HCT116 (cell line): ENCODE measurements around the gene MIEF1. TPM values are rescaled to one million over a fixed set of nuclear protein-coding genes. Genes with fewer than 3 reads are reported as not detected.

ENCODE experiments used
- ATAC-seq: fragments of 200-7000 bp; cut with Tn5 transposase; 2 replicates; pipeline ENCODE4 v1.9.1; 2020; ENCODE audit warnings: mild to moderate bottlenecking, moderate library complexity
- BruUV-seq: library from RNA; stranded (reverse); fragments of 400-500 nt; replicated peaks from 2 replicates; lab custom pipeline; 2021; lab: Mats Ljungman, UMichigan
- CTCF ChIA-PET: fragments of 300-600 bp; sonication (Branson Sonifier 250); formaldehyde crosslinking; loops from one replicate; lab custom pipeline; 2021; ENCODE audit warnings: antibody characterized with exemption; lab: Charles Lee
- POLR2A ChIA-PET: fragments of 300-600, 350-600 bp; sonication (Branson Sonifier 250); formaldehyde crosslinking; loops from one replicate; lab custom pipeline; 2021; ENCODE audit warnings: antibody characterized with exemption; lab: Charles Lee
- RAD21 ChIA-PET, 2 experiments: fragments of 300-600 bp; sonication (Branson Sonifier 250); formaldehyde crosslinking; loops; one replicate each; lab custom pipeline; 2023; ENCODE audit warnings: low total read pairs in 2 of 2; ENCODE audit not compliant: uncharacterized antibody in 2 of 2, unreplicated experiment in 2 of 2, low non-redundant PET in 1 of 2; lab: Charles Lee
- DNase-seq: peaks from one replicate; pipeline ENCODE4 v3.0.0-alpha.2; 2010; ENCODE audit warnings: low read depth, low spot score
- H2AFZ ChIP-seq: fragments of 200-600 bp; shearing (Covaris generic), sonication (generic); 2 replicates; pipeline ENCODE4 v1.6.1; 2017; ENCODE audit warnings: low read depth, mixed run types, mixed read lengths, antibody characterized with exemption, low read length; ENCODE audit not compliant: poor library complexity, severe bottlenecking
- H3K27ac ChIP-seq: 2 replicates; pipeline ENCODE4 v1.5.1; 2012; ENCODE audit warnings: low read depth, low read length
- H3K27me3 ChIP-seq: fragments of 200-600 bp; sonication (generic); 2 replicates; pipeline ENCODE4 v1.6.1; 2016; ENCODE audit warnings: mixed run types, low read length, mixed read lengths; ENCODE audit not compliant: insufficient read depth
- H3K36me3 ChIP-seq, 2 experiments: fragments of 200-500 bp in 1 of 2; fragments of 200-600 bp in 1 of 2; sonication (Bioruptor generic) in 1 of 2; sonication (generic) in 1 of 2; 2 replicates each; pipeline versions ENCODE4 v1.5.1 to v1.6.1; 2014 to 2016; ENCODE audit warnings: low read length in 2 of 2, inconsistent platforms in 1 of 2, mixed read lengths in 1 of 2, mixed run types in 1 of 2; ENCODE audit not compliant: insufficient read depth in 2 of 2, control insufficient read depth in 1 of 2
- H3K4me1 ChIP-seq, 2 experiments: fragments of 200-600 bp in 1 of 2; sonication (generic) in 1 of 2; 2 replicates each; pipeline versions ENCODE4 v1.5.1 to v1.6.1; 2012 to 2017; ENCODE audit warnings: low read length in 2 of 2, inconsistent platforms in 1 of 2, mild to moderate bottlenecking in 1 of 2, mixed read lengths in 1 of 2, mixed run types in 1 of 2, moderate library complexity in 1 of 2; ENCODE audit not compliant: insufficient read depth in 2 of 2, control insufficient read depth in 1 of 2
- H3K4me2 ChIP-seq: fragments of 200-600 bp; sonication (generic); 2 replicates; pipeline ENCODE4 v1.6.1; 2017; ENCODE audit warnings: mixed run types, low read length, mixed read lengths
- H3K4me3 ChIP-seq, 2 experiments: fragments of 200-600 bp in 1 of 2; sonication (generic) in 1 of 2; replicated peaks in 1 of 2; 2 replicates each; pipeline ENCODE4 v1.5.1; 2011 to 2016; ENCODE audit warnings: low read length in 2 of 2, control low read depth in 1 of 2, low read depth in 1 of 2, mild to moderate bottlenecking in 1 of 2, mixed read lengths in 1 of 2, mixed run types in 1 of 2
- H3K79me2 ChIP-seq: fragments of 200-600 bp; sonication (generic); 2 replicates; pipeline ENCODE4 v1.6.1; 2017; ENCODE audit warnings: mild to moderate bottlenecking, mixed run types, low read length, moderate library complexity, mixed read lengths; ENCODE audit not compliant: insufficient read depth
- H3K9ac ChIP-seq: fragments of 200-600 bp; sonication (generic); 2 replicates; pipeline ENCODE4 v1.6.1; 2016; ENCODE audit warnings: low read length, mixed read lengths
- H3K9me2 ChIP-seq: fragments of 200-600 bp; sonication (generic), shearing (Covaris generic); 2 replicates; pipeline ENCODE4 v1.6.1; 2017; ENCODE audit warnings: mixed run types, mild to moderate bottlenecking, moderate library complexity; ENCODE audit not compliant: insufficient read depth
- H3K9me3 ChIP-seq, 2 experiments: fragments of 200-500 bp in 1 of 2; fragments of 200-600 bp in 1 of 2; sonication (Bioruptor generic) in 1 of 2; sonication (generic) in 1 of 2; 2 replicates each; pipeline ENCODE4 v1.6.1; 2014 to 2017; ENCODE audit warnings: low read length in 2 of 2, mixed read lengths in 2 of 2, inconsistent platforms in 1 of 2, low read depth in 1 of 2, mild to moderate bottlenecking in 1 of 2, mixed run types in 1 of 2, moderate library complexity in 1 of 2; ENCODE audit not compliant: control insufficient read depth in 1 of 2, insufficient read depth in 1 of 2
- H4K20me1 ChIP-seq: fragments of 200-600 bp; sonication (generic), shearing (Covaris generic); 2 replicates; pipeline ENCODE4 v1.6.1; 2017; ENCODE audit warnings: mixed run types, mild to moderate bottlenecking, moderate library complexity; ENCODE audit not compliant: insufficient read depth
- ELF1 ChIP-seq: IDR thresholded peaks from 2 replicates; pipeline ENCODE4 v1.6.1; 2012; ENCODE audit warnings: low read depth, borderline replicate concordance
- JUND ChIP-seq: IDR thresholded peaks from 2 replicates; pipeline ENCODE4 v1.6.1; 2012
- POLR2AphosphoS5 ChIP-seq: IDR thresholded peaks from 2 replicates; pipeline ENCODE4 v1.6.1; 2011; ENCODE audit warnings: mild to moderate bottlenecking, low read depth, low read length, moderate library complexity
- TCF7L2 ChIP-seq: IDR thresholded peaks from 2 replicates; pipeline ENCODE4 v1.7.0; 2011; ENCODE audit warnings: borderline replicate concordance, inconsistent platforms; ENCODE audit not compliant: insufficient read depth, insufficient read length; ENCODE audit errors: extremely low read depth
- YY1 ChIP-seq: IDR thresholded peaks from 2 replicates; pipeline ENCODE4 v1.6.1; 2011; ENCODE audit warnings: low read length, low read depth, moderate library complexity, mild to moderate bottlenecking; ENCODE audit not compliant: insufficient replicate concordance; ENCODE audit errors: extremely low read depth
- ZBTB33 ChIP-seq: IDR thresholded peaks from 2 replicates; pipeline ENCODE4 v1.6.1; 2011; ENCODE audit warnings: mild to moderate bottlenecking, low read length, moderate library complexity; ENCODE audit not compliant: insufficient replicate concordance; ENCODE audit errors: extremely low read depth
- intact Hi-C: fragments of 100-400 bp; cut with micrococcal nuclease; formaldehyde crosslinking; loops from 2 replicates; pipeline ENCODE4 v1.10.0; 2022
- total RNA-seq: library from RNA; stranded (reverse); gene quantifications from one replicate; pipeline ENCODE4 v1.2.1, GENCODE V29; 2021; ENCODE audit not compliant: unreplicated experiment
- TF ChIP-seq, protein P1 (sequence below): IDR thresholded peaks from 2 replicates; pipeline ENCODE4 v1.6.1; 2012; ENCODE audit warnings: low read depth
- TF ChIP-seq, protein P2 (sequence below), 3 experiments: fragments of 200-600 bp in 1 of 3; sonication (generic) in 1 of 3; IDR thresholded peaks in 2 of 3; conservative IDR thresholded peaks in 1 of 3; 2 replicates each; pipeline ENCODE4 v1.5.1; 2012 to 2017; ENCODE audit warnings: low read depth in 2 of 3, low read length in 2 of 3, antibody characterized with exemption in 1 of 3, borderline replicate concordance in 1 of 3, control low read depth in 1 of 3, mild to moderate bottlenecking in 1 of 3, mixed read lengths in 1 of 3, mixed run types in 1 of 3, moderate library complexity in 1 of 3; ENCODE audit not compliant: insufficient read depth in 1 of 3

The MIEF1 gene
- total RNA-seq, 1 experiment from 2014 or later, result 42.8 TPM

DNA sequence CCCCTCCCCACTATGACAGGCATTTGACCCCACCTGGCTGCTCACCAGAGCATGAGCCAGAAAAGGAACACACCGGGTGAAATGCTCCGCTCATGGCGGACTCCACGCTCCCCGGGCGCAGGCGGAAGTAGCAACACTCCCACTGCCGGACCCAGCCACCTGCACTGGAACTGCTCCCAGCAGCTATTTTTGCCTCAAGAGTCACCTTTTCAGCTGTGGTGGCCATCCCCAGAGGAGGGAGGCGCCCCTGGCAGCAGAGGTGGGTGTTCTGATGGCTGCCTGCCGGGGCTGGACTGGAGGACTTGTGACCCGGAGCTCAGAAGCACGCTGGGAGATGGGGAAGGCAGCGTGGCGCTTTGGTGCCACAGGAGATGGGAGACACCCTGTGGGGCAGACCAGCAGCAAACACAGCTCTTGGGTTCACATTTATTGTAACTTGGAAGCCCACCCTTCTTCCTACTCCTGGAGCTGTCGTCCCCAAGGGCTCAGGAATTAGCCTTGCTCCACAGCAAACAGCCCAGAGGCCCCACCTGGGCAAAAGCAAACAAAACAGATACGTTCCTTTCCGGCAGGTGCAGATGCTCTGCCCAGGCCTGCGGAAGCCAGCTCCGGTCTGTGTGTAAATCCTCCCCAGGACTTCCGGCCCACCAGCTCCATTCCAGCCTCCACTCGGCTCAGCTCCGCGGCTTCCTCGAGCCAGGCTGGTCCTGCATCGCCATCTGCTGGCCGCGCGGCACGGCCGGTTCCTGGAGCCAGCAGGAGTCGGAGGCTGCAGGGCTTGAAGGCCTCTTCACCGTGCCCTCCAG is 26.8 kb downstream of the MIEF1 start:
- no peaks in the 10 kb centered on the region for H3K27me3 ChIP-seq
- H3K27ac ChIP-seq, result peak overlapping the region; percentile 33; the same call in 1 of the 2 replicates
- peak; percentile 88 for DNase-seq
- BruUV-seq, result no TSS peak
- peak overlapping the region; percentile 47 for H3K4me2 ChIP-seq
- peak overlapping the region; percentile 26; the same call in 1 of the 2 replicates for H3K9ac ChIP-seq
- ATAC-seq, result peak; percentile 45
- H3K4me3 ChIP-seq, result peak overlapping the region in 1 of 2 experiments; percentile 20; a peak in 1 of 4 replicates
- H3K79me2 ChIP-seq, result peaks cover 52% of the 10 kb centered on the region
- peaks cover 10% of the 10 kb centered on the region; the same call in 1 of the 2 replicates for H4K20me1 ChIP-seq
- H2AFZ ChIP-seq, result no peak overlapping the region
- intact Hi-C loops, result loop anchor here (1.0 kb wide), 1 partner anchor 33 kb away; no protein-coding TSS in a partner anchor
- RAD21 ChIA-PET, result interaction anchor here (0.6 to 1.1 kb wide), 6 partner anchors 12 to 514 kb away, joined by 3 to 5 read pairs (median 4); no protein-coding TSS in a partner anchor
- TF ChIP-seq ZBTB33, result peak; percentile 6
- no peak for TF ChIP-seq ELF1
- no peak for TF ChIP-seq JUND
- peak; percentile 80 for TF ChIP-seq YY1
- peak; percentile 33 for TF ChIP-seq POLR2AphosphoS5
- TF ChIP-seq, protein P1, sequence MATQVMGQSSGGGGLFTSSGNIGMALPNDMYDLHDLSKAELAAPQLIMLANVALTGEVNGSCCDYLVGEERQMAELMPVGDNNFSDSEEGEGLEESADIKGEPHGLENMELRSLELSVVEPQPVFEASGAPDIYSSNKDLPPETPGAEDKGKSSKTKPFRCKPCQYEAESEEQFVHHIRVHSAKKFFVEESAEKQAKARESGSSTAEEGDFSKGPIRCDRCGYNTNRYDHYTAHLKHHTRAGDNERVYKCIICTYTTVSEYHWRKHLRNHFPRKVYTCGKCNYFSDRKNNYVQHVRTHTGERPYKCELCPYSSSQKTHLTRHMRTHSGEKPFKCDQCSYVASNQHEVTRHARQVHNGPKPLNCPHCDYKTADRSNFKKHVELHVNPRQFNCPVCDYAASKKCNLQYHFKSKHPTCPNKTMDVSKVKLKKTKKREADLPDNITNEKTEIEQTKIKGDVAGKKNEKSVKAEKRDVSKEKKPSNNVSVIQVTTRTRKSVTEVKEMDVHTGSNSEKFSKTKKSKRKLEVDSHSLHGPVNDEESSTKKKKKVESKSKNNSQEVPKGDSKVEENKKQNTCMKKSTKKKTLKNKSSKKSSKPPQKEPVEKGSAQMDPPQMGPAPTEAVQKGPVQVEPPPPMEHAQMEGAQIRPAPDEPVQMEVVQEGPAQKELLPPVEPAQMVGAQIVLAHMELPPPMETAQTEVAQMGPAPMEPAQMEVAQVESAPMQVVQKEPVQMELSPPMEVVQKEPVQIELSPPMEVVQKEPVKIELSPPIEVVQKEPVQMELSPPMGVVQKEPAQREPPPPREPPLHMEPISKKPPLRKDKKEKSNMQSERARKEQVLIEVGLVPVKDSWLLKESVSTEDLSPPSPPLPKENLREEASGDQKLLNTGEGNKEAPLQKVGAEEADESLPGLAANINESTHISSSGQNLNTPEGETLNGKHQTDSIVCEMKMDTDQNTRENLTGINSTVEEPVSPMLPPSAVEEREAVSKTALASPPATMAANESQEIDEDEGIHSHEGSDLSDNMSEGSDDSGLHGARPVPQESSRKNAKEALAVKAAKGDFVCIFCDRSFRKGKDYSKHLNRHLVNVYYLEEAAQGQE, result no peak
- TF ChIP-seq, protein P2, sequence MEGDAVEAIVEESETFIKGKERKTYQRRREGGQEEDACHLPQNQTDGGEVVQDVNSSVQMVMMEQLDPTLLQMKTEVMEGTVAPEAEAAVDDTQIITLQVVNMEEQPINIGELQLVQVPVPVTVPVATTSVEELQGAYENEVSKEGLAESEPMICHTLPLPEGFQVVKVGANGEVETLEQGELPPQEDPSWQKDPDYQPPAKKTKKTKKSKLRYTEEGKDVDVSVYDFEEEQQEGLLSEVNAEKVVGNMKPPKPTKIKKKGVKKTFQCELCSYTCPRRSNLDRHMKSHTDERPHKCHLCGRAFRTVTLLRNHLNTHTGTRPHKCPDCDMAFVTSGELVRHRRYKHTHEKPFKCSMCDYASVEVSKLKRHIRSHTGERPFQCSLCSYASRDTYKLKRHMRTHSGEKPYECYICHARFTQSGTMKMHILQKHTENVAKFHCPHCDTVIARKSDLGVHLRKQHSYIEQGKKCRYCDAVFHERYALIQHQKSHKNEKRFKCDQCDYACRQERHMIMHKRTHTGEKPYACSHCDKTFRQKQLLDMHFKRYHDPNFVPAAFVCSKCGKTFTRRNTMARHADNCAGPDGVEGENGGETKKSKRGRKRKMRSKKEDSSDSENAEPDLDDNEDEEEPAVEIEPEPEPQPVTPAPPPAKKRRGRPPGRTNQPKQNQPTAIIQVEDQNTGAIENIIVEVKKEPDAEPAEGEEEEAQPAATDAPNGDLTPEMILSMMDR (IDR thresholded peaks at IDR 0.05 in 2 of 3, conservative IDR thresholded peaks at IDR 0.05 in 1 of 3; ENCODE audit: borderline replicate concordance in 1 of 3, insufficient read depth in 1 of 3, low read depth in 2 of 3, low read length in 2 of 3), result peak in 2 of 3 experiments; percentile 96 to 99; a peak in 4 of 6 replicates
- peak; percentile 51 for TF ChIP-seq TCF7L2
- peaks cover 4 to 34% of the 10 kb centered on the region in 2 experiments; a peak in 3 of 4 replicates for H3K36me3 ChIP-seq
- H3K9me3 ChIP-seq, result no peaks in the 10 kb centered on the region
- no peaks in the 10 kb centered on the region for H3K9me2 ChIP-seq
- H3K4me1 ChIP-seq, result peaks cover 25 to 43% of the 10 kb centered on the region in 2 experiments
- CTCF ChIA-PET, result interaction anchor here (0.6 to 2.8 kb wide), 21 partner anchors 9 to 819 kb away, joined by 3 to 86 read pairs (median 6); partner anchors contain the start of genes ATF4, MIEF1 and RPL3
- POLR2A ChIA-PET, result interaction anchor here (0.8 to 2.2 kb wide), 7 partner anchors 9 to 760 kb away, joined by 3 to 20 read pairs (median 6); partner anchors contain the start of genes ATF4, MIEF1 and RPL3
